Measurements from ENCODE around the gene TACC2.

TACC2 gene

DNA sequence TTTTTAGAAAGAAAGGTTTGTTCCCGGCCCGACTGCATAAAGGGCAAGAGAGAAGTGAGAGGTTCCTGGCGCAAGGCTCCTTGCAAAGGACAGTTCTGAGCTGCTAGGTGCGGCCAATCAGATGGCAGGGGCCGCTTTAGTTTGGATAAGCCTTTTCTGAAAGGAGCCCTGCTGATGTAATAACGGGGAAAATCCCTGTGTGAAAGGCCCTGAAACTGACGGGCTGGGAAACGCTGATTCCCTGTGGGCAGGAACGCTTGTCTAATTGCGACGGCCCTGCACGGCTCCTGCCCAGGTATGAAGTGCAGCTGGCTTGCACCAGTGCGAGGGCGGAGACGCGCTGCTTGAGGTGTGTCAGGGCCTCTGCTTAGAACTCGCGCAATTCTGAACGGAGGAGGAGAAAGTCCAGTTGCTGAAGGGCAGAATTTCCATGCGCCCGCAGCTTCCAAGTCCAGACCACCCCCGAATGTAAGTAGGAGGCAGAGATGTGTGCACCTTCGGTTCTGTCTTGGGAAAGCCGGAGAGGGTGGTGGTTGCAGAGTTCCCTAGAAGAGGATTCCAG is 30.5 kb downstream of the TACC2 start:
- ATAC-seq: no peak
- no peak for TF ChIP-seq GLIS3 (CRISPR knock-in tag; IDR thresholded peaks at IDR 0.05)
- TF ChIP-seq, protein P1, sequence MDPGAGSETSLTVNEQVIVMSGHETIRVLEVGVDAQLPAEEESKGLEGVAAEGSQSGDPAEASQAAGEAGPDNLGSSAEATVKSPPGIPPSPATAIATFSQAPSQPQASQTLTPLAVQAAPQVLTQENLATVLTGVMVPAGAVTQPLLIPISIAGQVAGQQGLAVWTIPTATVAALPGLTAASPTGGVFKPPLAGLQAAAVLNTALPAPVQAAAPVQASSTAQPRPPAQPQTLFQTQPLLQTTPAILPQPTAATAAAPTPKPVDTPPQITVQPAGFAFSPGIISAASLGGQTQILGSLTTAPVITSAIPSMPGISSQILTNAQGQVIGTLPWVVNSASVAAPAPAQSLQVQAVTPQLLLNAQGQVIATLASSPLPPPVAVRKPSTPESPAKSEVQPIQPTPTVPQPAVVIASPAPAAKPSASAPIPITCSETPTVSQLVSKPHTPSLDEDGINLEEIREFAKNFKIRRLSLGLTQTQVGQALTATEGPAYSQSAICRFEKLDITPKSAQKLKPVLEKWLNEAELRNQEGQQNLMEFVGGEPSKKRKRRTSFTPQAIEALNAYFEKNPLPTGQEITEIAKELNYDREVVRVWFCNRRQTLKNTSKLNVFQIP (CRISPR knock-in tag; IDR thresholded peaks at IDR 0.05; ENCODE audit: borderline replicate concordance, low read depth): no peak
- TF ChIP-seq ZFP30 (CRISPR knock-in tag; IDR thresholded peaks at IDR 0.05): no peak
- no peak for TF ChIP-seq OSR1 (CRISPR knock-in tag; IDR thresholded peaks at IDR 0.05)
- TF ChIP-seq ZC3H10 (CRISPR knock-in tag; IDR thresholded peaks at IDR 0.05): no peak
- no peak for TF ChIP-seq ISL1 (CRISPR knock-in tag; IDR thresholded peaks at IDR 0.05)
- no peak for TF ChIP-seq PPARA (CRISPR knock-in tag; IDR thresholded peaks at IDR 0.05; ENCODE audit: borderline replicate concordance)
- TF ChIP-seq TSHZ2 (CRISPR knock-in tag; IDR thresholded peaks at IDR 0.05): no peak
- TF ChIP-seq ZFP3 (CRISPR knock-in tag; IDR thresholded peaks at IDR 0.05): no peak
- no peak for TF ChIP-seq SNAI2 (CRISPR knock-in tag; IDR thresholded peaks at IDR 0.05)
- TF ChIP-seq CSDC2 (CRISPR knock-in tag; IDR thresholded peaks at IDR 0.05): no peak
- TF ChIP-seq, protein P2, sequence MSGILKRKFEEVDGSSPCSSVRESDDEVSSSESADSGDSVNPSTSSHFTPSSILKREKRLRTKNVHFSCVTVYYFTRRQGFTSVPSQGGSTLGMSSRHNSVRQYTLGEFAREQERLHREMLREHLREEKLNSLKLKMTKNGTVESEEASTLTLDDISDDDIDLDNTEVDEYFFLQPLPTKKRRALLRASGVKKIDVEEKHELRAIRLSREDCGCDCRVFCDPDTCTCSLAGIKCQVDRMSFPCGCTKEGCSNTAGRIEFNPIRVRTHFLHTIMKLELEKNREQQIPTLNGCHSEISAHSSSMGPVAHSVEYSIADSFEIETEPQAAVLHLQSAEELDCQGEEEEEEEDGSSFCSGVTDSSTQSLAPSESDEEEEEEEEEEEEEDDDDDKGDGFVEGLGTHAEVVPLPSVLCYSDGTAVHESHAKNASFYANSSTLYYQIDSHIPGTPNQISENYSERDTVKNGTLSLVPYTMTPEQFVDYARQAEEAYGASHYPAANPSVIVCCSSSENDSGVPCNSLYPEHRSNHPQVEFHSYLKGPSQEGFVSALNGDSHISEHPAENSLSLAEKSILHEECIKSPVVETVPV (CRISPR knock-in tag; IDR thresholded peaks at IDR 0.05): no peak
- no peak for TF ChIP-seq ZNF8 (CRISPR knock-in tag; IDR thresholded peaks at IDR 0.05)
- TF ChIP-seq, protein P3, sequence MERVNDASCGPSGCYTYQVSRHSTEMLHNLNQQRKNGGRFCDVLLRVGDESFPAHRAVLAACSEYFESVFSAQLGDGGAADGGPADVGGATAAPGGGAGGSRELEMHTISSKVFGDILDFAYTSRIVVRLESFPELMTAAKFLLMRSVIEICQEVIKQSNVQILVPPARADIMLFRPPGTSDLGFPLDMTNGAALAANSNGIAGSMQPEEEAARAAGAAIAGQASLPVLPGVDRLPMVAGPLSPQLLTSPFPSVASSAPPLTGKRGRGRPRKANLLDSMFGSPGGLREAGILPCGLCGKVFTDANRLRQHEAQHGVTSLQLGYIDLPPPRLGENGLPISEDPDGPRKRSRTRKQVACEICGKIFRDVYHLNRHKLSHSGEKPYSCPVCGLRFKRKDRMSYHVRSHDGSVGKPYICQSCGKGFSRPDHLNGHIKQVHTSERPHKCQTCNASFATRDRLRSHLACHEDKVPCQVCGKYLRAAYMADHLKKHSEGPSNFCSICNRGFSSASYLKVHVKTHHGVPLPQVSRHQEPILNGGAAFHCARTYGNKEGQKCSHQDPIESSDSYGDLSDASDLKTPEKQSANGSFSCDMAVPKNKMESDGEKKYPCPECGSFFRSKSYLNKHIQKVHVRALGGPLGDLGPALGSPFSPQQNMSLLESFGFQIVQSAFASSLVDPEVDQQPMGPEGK (CRISPR knock-in tag; IDR thresholded peaks at IDR 0.05; ENCODE audit: borderline replicate concordance): no peak
- no peak for TF ChIP-seq ZNF70 (CRISPR knock-in tag; IDR thresholded peaks at IDR 0.05)
- no peak for TF ChIP-seq RARB (CRISPR knock-in tag; IDR thresholded peaks at IDR 0.05)
- TF ChIP-seq ZNF565 (CRISPR knock-in tag; conservative IDR thresholded peaks at IDR 0.05; ENCODE audit: low read depth): no peak

- ATAC-seq: no peak
- no peak for TF ChIP-seq ESRRG (CRISPR knock-in tag; IDR thresholded peaks at IDR 0.05)
- no peak for TF ChIP-seq OSR1 (CRISPR knock-in tag; IDR thresholded peaks at IDR 0.05)
- TF ChIP-seq RARB (CRISPR knock-in tag; IDR thresholded peaks at IDR 0.05): no peak
- no peak for TF ChIP-seq ZNF70 (CRISPR knock-in tag; IDR thresholded peaks at IDR 0.05)
- TF ChIP-seq ARNTL (CRISPR knock-in tag; IDR thresholded peaks at IDR 0.05; ENCODE audit: borderline replicate concordance, low read depth): no peak
- no peak for TF ChIP-seq TCF4 (CRISPR knock-in tag; IDR thresholded peaks at IDR 0.05; ENCODE audit: borderline replicate concordance)
- TF ChIP-seq ZNF8 (CRISPR knock-in tag; IDR thresholded peaks at IDR 0.05): no peak
- TF ChIP-seq CREB5 (CRISPR knock-in tag; IDR thresholded peaks at IDR 0.05; ENCODE audit: low read depth): no peak
- TF ChIP-seq TOX (CRISPR knock-in tag; IDR thresholded peaks at IDR 0.05; ENCODE audit: borderline replicate concordance): no peak
- TF ChIP-seq GLIS3 (CRISPR knock-in tag; IDR thresholded peaks at IDR 0.05): no peak
- no peak for TF ChIP-seq ZFP30 (CRISPR knock-in tag; IDR thresholded peaks at IDR 0.05)
- TF ChIP-seq CSDC2 (CRISPR knock-in tag; IDR thresholded peaks at IDR 0.05): no peak
- no peak for TF ChIP-seq ZC3H10 (CRISPR knock-in tag; IDR thresholded peaks at IDR 0.05)
- TF ChIP-seq, protein P1 (CRISPR knock-in tag; IDR thresholded peaks at IDR 0.05; ENCODE audit: borderline replicate concordance, low read depth): no peak
- TF ChIP-seq, protein P2 (CRISPR knock-in tag; IDR thresholded peaks at IDR 0.05): no peak
- no peak for TF ChIP-seq SNAI2 (CRISPR knock-in tag; IDR thresholded peaks at IDR 0.05)
- TF ChIP-seq, protein P3 (CRISPR knock-in tag; IDR thresholded peaks at IDR 0.05; ENCODE audit: borderline replicate concordance): no peak
- no peak for TF ChIP-seq BACH2 (CRISPR knock-in tag; IDR thresholded peaks at IDR 0.05; ENCODE audit: borderline replicate concordance)
Measured at GRCh38 chr10:122020226-122020625, 31.3 kb downstream of the TACC2 start.

All from SK-N-SH treated with all-trans-retinoic acid at 6 μM for 48 hours (cell line).